ENCODE measurements around the gene GRID1.
"Not testable (repeated sequence)": the region's sequence is repeated elsewhere in the genome, so short reads cannot be mapped to it uniquely, and the experiment has no call there.

The GRID1 gene

GRCh38 chr10:86037096-86037495, 329.5 kb downstream of the GRID1 start:
- FAIRE-seq (no peak), DNase-seq (ENCODE audit: insufficient read length, low spot score) (no peak)
- TF ChIP-seq, protein P1, sequence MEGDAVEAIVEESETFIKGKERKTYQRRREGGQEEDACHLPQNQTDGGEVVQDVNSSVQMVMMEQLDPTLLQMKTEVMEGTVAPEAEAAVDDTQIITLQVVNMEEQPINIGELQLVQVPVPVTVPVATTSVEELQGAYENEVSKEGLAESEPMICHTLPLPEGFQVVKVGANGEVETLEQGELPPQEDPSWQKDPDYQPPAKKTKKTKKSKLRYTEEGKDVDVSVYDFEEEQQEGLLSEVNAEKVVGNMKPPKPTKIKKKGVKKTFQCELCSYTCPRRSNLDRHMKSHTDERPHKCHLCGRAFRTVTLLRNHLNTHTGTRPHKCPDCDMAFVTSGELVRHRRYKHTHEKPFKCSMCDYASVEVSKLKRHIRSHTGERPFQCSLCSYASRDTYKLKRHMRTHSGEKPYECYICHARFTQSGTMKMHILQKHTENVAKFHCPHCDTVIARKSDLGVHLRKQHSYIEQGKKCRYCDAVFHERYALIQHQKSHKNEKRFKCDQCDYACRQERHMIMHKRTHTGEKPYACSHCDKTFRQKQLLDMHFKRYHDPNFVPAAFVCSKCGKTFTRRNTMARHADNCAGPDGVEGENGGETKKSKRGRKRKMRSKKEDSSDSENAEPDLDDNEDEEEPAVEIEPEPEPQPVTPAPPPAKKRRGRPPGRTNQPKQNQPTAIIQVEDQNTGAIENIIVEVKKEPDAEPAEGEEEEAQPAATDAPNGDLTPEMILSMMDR (IDR thresholded peaks at IDR 0.05; ENCODE audit: insufficient read depth, missing control alignments) = no peak

- no peak for FAIRE-seq
- no peak for DNase-seq (ENCODE audit: insufficient read length, low spot score)
- TF ChIP-seq, protein P1 (IDR thresholded peaks at IDR 0.05; ENCODE audit: insufficient read depth, missing control alignments) = no peak
Observed at GRCh38 chr10:86036544-86036831, 330.1 kb downstream of the GRID1 start.

DNA sequence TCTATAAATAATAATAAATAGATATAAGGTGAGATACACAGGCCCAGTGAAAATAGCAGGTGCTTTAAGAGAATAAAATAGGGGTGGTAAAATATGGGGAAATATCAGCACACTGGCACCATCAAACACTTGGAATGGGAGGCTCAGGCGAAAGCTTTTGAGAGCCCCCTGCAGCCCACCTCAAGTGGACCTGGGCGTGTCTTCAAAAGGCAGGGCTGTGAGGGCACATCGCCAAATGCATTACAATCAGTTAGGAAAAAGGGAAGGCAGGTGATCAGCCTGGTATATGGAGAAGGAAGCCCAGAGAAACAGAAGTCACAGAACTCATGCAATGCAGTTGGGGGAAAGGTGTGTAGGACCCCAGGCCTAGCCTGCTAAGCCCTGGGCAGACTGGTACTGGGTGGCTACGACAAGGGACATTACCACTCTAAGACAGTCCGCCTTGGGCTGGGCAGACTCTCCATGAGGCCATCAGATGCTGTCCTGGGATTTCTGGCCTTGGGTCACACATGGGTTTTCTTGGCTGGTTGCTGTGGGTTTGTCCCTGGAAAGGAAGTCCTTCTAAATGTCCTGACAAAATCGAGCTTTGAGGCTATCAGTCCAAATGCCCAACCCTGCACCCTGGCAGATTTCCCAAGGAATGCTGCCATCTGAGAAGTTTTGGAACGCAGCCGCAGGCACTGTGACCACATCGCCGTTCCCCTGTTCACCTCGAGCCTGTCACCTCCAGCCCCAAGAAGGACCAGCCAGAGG, 330.6 kb downstream of the GRID1 start:
- FAIRE-seq (no peak), DNase-seq (ENCODE audit: insufficient read length, low spot score) (no peak)
- TF ChIP-seq, protein P1 (IDR thresholded peaks at IDR 0.05; ENCODE audit: insufficient read depth, missing control alignments) = no peak

GRCh38 chr10:86034710-86035109, 331.9 kb downstream of the GRID1 start:
- DNase-seq (ENCODE audit: insufficient read length, low spot score) = no peak
- no peak for FAIRE-seq
- TF ChIP-seq, protein P1 (IDR thresholded peaks at IDR 0.05; ENCODE audit: insufficient read depth, missing control alignments) = no peak

DNA sequence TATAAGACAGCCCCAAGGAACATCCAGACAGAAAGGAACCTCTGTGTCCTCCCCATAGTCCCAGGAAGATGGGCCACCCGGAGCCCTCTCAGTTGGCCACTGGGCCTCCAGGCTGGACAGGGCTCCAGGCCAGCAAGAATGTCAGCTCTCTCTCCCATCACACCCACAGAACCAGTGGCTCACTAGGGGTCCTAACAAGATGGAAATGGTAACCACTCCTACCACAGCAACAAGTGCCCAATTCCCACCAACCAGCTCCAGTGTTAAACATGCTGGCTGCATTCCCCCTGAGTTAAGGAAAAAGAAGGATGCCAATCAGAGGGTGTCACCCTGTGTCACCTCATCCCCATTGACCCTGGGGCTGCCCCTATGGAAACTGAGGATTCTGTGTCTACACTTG, 333.0 kb downstream of the GRID1 start:
- DNase-seq (ENCODE audit: insufficient read length, low spot score) (no peak), FAIRE-seq (no peak)
- TF ChIP-seq, protein P1 (IDR thresholded peaks at IDR 0.05; ENCODE audit: insufficient read depth, missing control alignments) = no peak

GRCh38 chr10:86032087-86032486, 334.5 kb downstream of the GRID1 start:
- not testable (repeated sequence) for FAIRE-seq; DNase-seq (ENCODE audit: insufficient read length, low spot score)

- TF ChIP-seq, protein P1 (IDR thresholded peaks at IDR 0.05; ENCODE audit: insufficient read depth, missing control alignments) = no peak
- no peak for FAIRE-seq
Observed at GRCh38 chr10:86030312-86030711, 336.3 kb downstream of the GRID1 start.

DNA sequence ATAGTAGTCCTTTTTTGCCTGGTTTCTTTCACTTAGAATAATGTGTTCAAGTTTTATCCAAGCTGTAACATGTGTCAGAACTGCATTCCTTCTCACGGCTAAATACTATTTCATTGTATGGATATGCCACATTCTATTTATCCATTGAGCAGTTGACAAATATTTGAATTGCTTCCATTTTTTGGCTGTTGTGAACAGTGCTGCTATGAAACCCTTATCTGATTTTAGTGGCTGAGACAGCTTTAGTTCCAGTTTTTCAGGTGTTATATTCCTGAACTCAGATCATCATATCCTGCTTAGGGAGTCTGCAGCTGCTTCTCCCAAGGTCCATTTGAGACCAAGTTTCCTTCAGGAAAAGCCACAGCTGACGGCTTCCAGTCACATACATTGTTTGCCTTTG, 339.2 kb downstream of the GRID1 start:
- TF ChIP-seq, protein P1 (IDR thresholded peaks at IDR 0.05; ENCODE audit: insufficient read depth, missing control alignments) = no peak
- FAIRE-seq = no peak
- no peak for DNase-seq (ENCODE audit: insufficient read length, low spot score)

More at GRCh38 chr10:86030312-86030711, 336.3 kb downstream of the GRID1 start:
- DNase-seq (ENCODE audit: insufficient read length, low spot score) = no peak
